ENCODE data around the gene CAPN3.

GRCh38 chr15:42348083-42348482 lies 11.2 kb upstream of the CAPN3 start:
- TF ChIP-seq CTCF (conservative IDR thresholded peaks at IDR 0.05) (no peak), ZFX (IDR thresholded peaks at IDR 0.05) (no peak)

Measured in C4-2B (cell line).